Naive thymus-derived CD4-positive, alpha-beta T cell (primary cell): ENCODE data around the gene TAGLN. TPM values are rescaled to one million over a fixed set of nuclear protein-coding genes. Genes with fewer than 3 reads are reported as not detected.
A peak's percentile ranks its signal among the peaks of the same experiment; 100 is the strongest.

Experiments
- ATAC-seq: fragments of 150-1000 bp; cut with Tn5 transposase; 2 replicates; pipeline ENCODE4 v1.10.0; 2021; ENCODE audit warnings: mild to moderate bottlenecking, moderate library complexity
- CTCF ChIA-PET: fragments of 350-600 bp; sonication (Branson Sonifier 250); formaldehyde crosslinking; loops from one replicate; lab custom pipeline; 2021; ENCODE audit warnings: antibody characterized with exemption; lab: Charles Lee
- POLR2A ChIA-PET: fragments of 350-600 bp; sonication (Branson Sonifier 250); formaldehyde crosslinking; loops from one replicate; lab custom pipeline; 2021; ENCODE audit warnings: antibody characterized with exemption, inconsistent platforms; lab: Charles Lee
- DNase-seq, 9 donors: peaks; one replicate each; pipeline versions ENCODE4 v3.0.0 to v3.0.0-alpha.2; 2020 to 2022; ENCODE audit warnings: mixed read lengths in 1 of 9
- H3K27ac ChIP-seq: one replicate; pipeline ENCODE4 v1.7.0; 2013; ENCODE audit warnings: mild to moderate bottlenecking, low read depth, low read length, moderate library complexity
- H3K27me3 ChIP-seq, 2 donors: one replicate each; pipeline ENCODE4 v1.7.0; 2013; ENCODE audit warnings: low read length in 2 of 2, mild to moderate bottlenecking in 2 of 2, moderate library complexity in 2 of 2; ENCODE audit not compliant: control insufficient read depth in 2 of 2, insufficient read depth in 2 of 2
- H3K36me3 ChIP-seq, 3 experiments: 1 replicate in 2 of 3; 2 replicates in 1 of 3; pipeline ENCODE4 v1.7.0; 2013; ENCODE audit warnings: low read length in 3 of 3, mild to moderate bottlenecking in 3 of 3, moderate library complexity in 1 of 3; ENCODE audit not compliant: insufficient read depth in 3 of 3, control insufficient read depth in 2 of 3
- H3K4me1 ChIP-seq, 2 donors: one replicate each; pipeline ENCODE4 v1.7.0; 2013; ENCODE audit warnings: low read length in 2 of 2, mild to moderate bottlenecking in 2 of 2, moderate library complexity in 1 of 2; ENCODE audit not compliant: control insufficient read depth in 2 of 2, insufficient read depth in 2 of 2
- H3K4me3 ChIP-seq: 2 replicates; pipeline ENCODE4 v1.7.0; 2013; ENCODE audit warnings: mild to moderate bottlenecking, low read length
- H3K9me3 ChIP-seq, 3 experiments: 1 replicate in 2 of 3; 2 replicates in 1 of 3; pipeline ENCODE4 v1.7.0; 2013; ENCODE audit warnings: low read length in 3 of 3; ENCODE audit not compliant: control insufficient read depth in 2 of 3
- H3K27ac Mint-ChIP-seq, 9 donors: one replicate each; pipeline ENCODE4 v1.8.0; 2020 to 2022; ENCODE audit warnings: mixed read lengths in 9 of 9, mild to moderate bottlenecking in 8 of 9, moderate library complexity in 5 of 9, inconsistent platforms in 2 of 9
- H3K27me3 Mint-ChIP-seq, 5 donors: one replicate each; pipeline ENCODE4 v1.8.0; 2021 to 2022; ENCODE audit warnings: mixed read lengths in 5 of 5, mild to moderate bottlenecking in 1 of 5
- H3K36me3 Mint-ChIP-seq, 5 donors: one replicate each; pipeline ENCODE4 v1.8.0; 2020 to 2022; ENCODE audit warnings: mixed read lengths in 5 of 5, mild to moderate bottlenecking in 3 of 5, inconsistent platforms in 1 of 5
- H3K4me1 Mint-ChIP-seq, 7 donors: one replicate each; pipeline ENCODE4 v1.8.0; 2020 to 2022; ENCODE audit warnings: mixed read lengths in 7 of 7, mild to moderate bottlenecking in 3 of 7, inconsistent platforms in 1 of 7
- H3K4me3 Mint-ChIP-seq, 10 donors: one replicate each; pipeline ENCODE4 v1.8.0; 2020 to 2022; ENCODE audit warnings: mild to moderate bottlenecking in 10 of 10, mixed read lengths in 10 of 10, moderate library complexity in 6 of 10, inconsistent platforms in 2 of 10
- H3K9me3 Mint-ChIP-seq, 11 donors: one replicate each; pipeline ENCODE4 v1.8.0; 2020 to 2022; ENCODE audit warnings: mixed read lengths in 11 of 11, mild to moderate bottlenecking in 4 of 11, inconsistent platforms in 1 of 11, moderate library complexity in 1 of 11
- intact Hi-C, 2 donors: fragments of 100-400 bp; cut with micrococcal nuclease; formaldehyde crosslinking; loops; one replicate each; pipeline ENCODE4 v1.15.1; 2023
- polyA plus RNA-seq, 2 donors: library from polyadenylated mRNA; unstranded; fragments of 300-500 nt; fragmentation: Illumina TruSeq; gene quantifications; one replicate each; pipeline ENCODE4 v1.2.3, GENCODE V29; 2021
- total RNA-seq, 6 experiments: library from RNA in 5 of 6; stranded (reverse) in 5 of 6; gene quantifications; 1 replicate in 5 of 6; 2 replicates in 1 of 6; pipeline ENCODE4 v1.2.3 and lab custom pipeline; 2021 to 2026

The TAGLN gene
- total and polyA plus RNA-seq, 7 experiments from 2014 or later = 0.32 to 28.0 (median 13.7) TPM

GRCh38 chr11:117166491-117166890 is 32.7 kb upstream of the TAGLN start:
- ChIA-PET CTCF (interaction anchor here (0.9 kb wide), 1 partner anchor 60 kb away, joined by 7 read pairs; no protein-coding TSS in a partner anchor), POLR2A (interaction anchor here (0.8 to 1.1 kb wide), 2 partner anchors 11 to 55 kb away, joined by 3 to 7 read pairs; no protein-coding TSS in a partner anchor)
- intact Hi-C loops = no loop called here
- H3K9me3 ChIP-seq = no peaks in the 10 kb centered on the region
- no peak for ATAC-seq
- H3K27ac ChIP-seq = no peak overlapping the region
- peaks cover 5 to 67% (median 7%) of the 10 kb centered on the region in 3 experiments for H3K36me3 ChIP-seq
- H3K4me1 ChIP-seq = no peaks in the 10 kb centered on the region
- Mint-ChIP-seq H3K27me3 (no peaks in the 10 kb centered on the region), H3K9me3 (no peaks in the 10 kb centered on the region), H3K36me3 (peaks cover 0 to 35% (median 4%) of the 10 kb centered on the region in 5 donors), H3K4me1 (peaks cover 0 to 6% (median 0%) of the 10 kb centered on the region in 7 donors), H3K27ac (peak overlapping the region in 3 of 9 donors; percentile 6 to 65 (median 52)), H3K4me3 (no peak overlapping the region)
- DNase-seq = no peak
- no peaks in the 10 kb centered on the region for H3K27me3 ChIP-seq
- no peak overlapping the region for H3K4me3 ChIP-seq

- Histone ChIP-seq H3K27me3 (no peaks in the 10 kb centered on the region), H3K4me3 (no peak overlapping the region), H3K36me3 (peaks cover 0 to 36% (median 0%) of the 10 kb centered on the region in 3 experiments), H3K27ac (no peak overlapping the region), H3K9me3 (no peaks in the 10 kb centered on the region), H3K4me1 (no peaks in the 10 kb centered on the region)
- Mint-ChIP-seq H3K9me3 (no peaks in the 10 kb centered on the region), H3K4me3 (no peak overlapping the region), H3K27me3 (no peaks in the 10 kb centered on the region), H3K4me1 (peaks cover 0 to 17% (median 5%) of the 10 kb centered on the region in 7 donors), H3K36me3 (peaks cover 0 to 16% (median 4%) of the 10 kb centered on the region in 5 donors), H3K27ac (peak overlapping the region in 4 of 9 donors; percentile 6 to 49 (median 40))
- CTCF ChIA-PET = interaction anchor here (0.9 kb wide), 1 partner anchor 10 kb away, joined by 4 read pairs; no protein-coding TSS in a partner anchor
- intact Hi-C loops = loop anchor here in 1 of 2 donors (10.0 kb wide), 1 partner anchor 155 kb away; the partner anchor contains the start of gene CEP164
- no peak for ATAC-seq
- DNase-seq = no peak
- POLR2A ChIA-PET = interaction anchor here (0.5 kb wide), 1 partner anchor 52 kb away, joined by 5 read pairs; no protein-coding TSS in a partner anchor
Measured at GRCh38 chr11:117169736-117170135, 29.4 kb upstream of the TAGLN start.

- intact Hi-C loops = loop anchor here in 1 of 2 donors (10.0 kb wide), 1 partner anchor 155 kb away; the partner anchor contains the start of gene CEP164
- Mint-ChIP-seq H3K27ac (peak overlapping the region in 5 of 9 donors; percentile 21 to 73 (median 48)), H3K4me3 (no peak overlapping the region), H3K9me3 (no peaks in the 10 kb centered on the region), H3K36me3 (peaks cover 0 to 16% (median 4%) of the 10 kb centered on the region in 5 donors), H3K4me1 (peaks cover 0 to 17% (median 5%) of the 10 kb centered on the region in 7 donors), H3K27me3 (no peaks in the 10 kb centered on the region)
- Histone ChIP-seq H3K27me3 (no peaks in the 10 kb centered on the region), H3K4me1 (no peaks in the 10 kb centered on the region), H3K27ac (no peak overlapping the region), H3K36me3 (peaks cover 0 to 34% (median 0%) of the 10 kb centered on the region in 3 experiments), H3K4me3 (no peak overlapping the region), H3K9me3 (no peaks in the 10 kb centered on the region)
- CTCF ChIA-PET = interaction anchor here (0.9 kb wide), 1 partner anchor 9 kb away, joined by 4 read pairs; no protein-coding TSS in a partner anchor
- POLR2A ChIA-PET = interaction anchor here (0.5 to 1.5 kb wide), 2 partner anchors 9 to 52 kb away, joined by 4 to 5 read pairs; no protein-coding TSS in a partner anchor
- no peak for ATAC-seq
- no peak for DNase-seq
Measured at GRCh38 chr11:117170210-117170609, 29.0 kb upstream of the TAGLN start.

- no peak overlapping the region for H3K4me3 ChIP-seq
- ATAC-seq = no peak
- Mint-ChIP-seq H3K27me3 (no peaks in the 10 kb centered on the region), H3K9me3 (no peaks in the 10 kb centered on the region), H3K4me3 (no peak overlapping the region), H3K36me3 (peaks cover 0 to 12% (median 3%) of the 10 kb centered on the region in 5 donors), H3K4me1 (peaks cover 0 to 17% (median 5%) of the 10 kb centered on the region in 7 donors), H3K27ac (peak overlapping the region in 4 of 9 donors; percentile 9 to 66 (median 41))
- intact Hi-C loops = loop anchor here in 1 of 2 donors (10.0 kb wide), 1 partner anchor 154 kb away; the partner anchor contains the start of gene CEP164
- CTCF ChIA-PET = no interaction called here
- DNase-seq = no peak
- H3K4me1 ChIP-seq = no peaks in the 10 kb centered on the region
- no peaks in the 10 kb centered on the region for H3K27me3 ChIP-seq
- POLR2A ChIA-PET = interaction anchor here (0.8 to 1.5 kb wide), 2 partner anchors 8 to 25 kb away, joined by 3 to 4 read pairs; no protein-coding TSS in a partner anchor
- H3K36me3 ChIP-seq = peaks cover 0 to 26% (median 0%) of the 10 kb centered on the region in 3 experiments
- H3K27ac ChIP-seq = no peak overlapping the region
- H3K9me3 ChIP-seq = no peaks in the 10 kb centered on the region
Measured at GRCh38 chr11:117171007-117171403, 28.2 kb upstream of the TAGLN start.

GRCh38 chr11:117171404-117172061 is 27.6 kb upstream of the TAGLN start:
- peaks cover 0 to 21% (median 0%) of the 10 kb centered on the region in 3 experiments for H3K36me3 ChIP-seq

GRCh38 chr11:117172724-117173421 is 26.3 kb upstream of the TAGLN start:
- H3K4me3 ChIP-seq = no peak overlapping the region
- H3K4me1 ChIP-seq = peaks cover under 1 to 4% of the 10 kb centered on the region in 2 donors
- no peaks in the 10 kb centered on the region for H3K9me3 Mint-ChIP-seq
- peaks cover 3 to 20% (median 9%) of the 10 kb centered on the region in 7 donors for H3K4me1 Mint-ChIP-seq
- H3K27me3 Mint-ChIP-seq = no peaks in the 10 kb centered on the region
- peaks cover 0 to 8% (median 0%) of the 10 kb centered on the region in 3 experiments for H3K36me3 ChIP-seq
- H3K4me3 Mint-ChIP-seq = no peak overlapping the region
- ChIA-PET CTCF (no interaction called here), POLR2A (interaction anchor here (0.6 to 1.4 kb wide), 6 partner anchors 8 to 43 kb away, joined by 3 to 8 read pairs (median 6); partner anchors contain the start of gene PAFAH1B2)
- H3K27ac Mint-ChIP-seq = peak overlapping the region in 7 of 9 donors; percentile 48 to 82 (median 67)
- peaks cover 0 to 4% (median 3%) of the 10 kb centered on the region in 5 donors for H3K36me3 Mint-ChIP-seq
- ATAC-seq (no peak), DNase-seq (no peak)
- no peaks in the 10 kb centered on the region for H3K9me3 ChIP-seq
- H3K27ac ChIP-seq = peak overlapping the region; percentile 42
- H3K27me3 ChIP-seq = no peaks in the 10 kb centered on the region
- intact Hi-C loops = loop anchor here in 1 of 2 donors (2.0 to 10.0 kb wide), 2 partner anchors 14 to 152 kb away; partner anchors contain the start of gene CEP164

More at GRCh38 chr11:117171404-117172061, 27.6 kb upstream of the TAGLN start:
- POLR2A ChIA-PET = interaction anchor here (0.8 to 1.5 kb wide), 6 partner anchors 7 to 45 kb away, joined by 3 to 8 read pairs (median 4); partner anchors contain the start of gene PAFAH1B2
- no peaks in the 10 kb centered on the region for H3K27me3 ChIP-seq
- no peaks in the 10 kb centered on the region for H3K4me1 ChIP-seq
- H3K36me3 Mint-ChIP-seq = peaks cover 0 to 11% (median 3%) of the 10 kb centered on the region in 5 donors
- H3K9me3 Mint-ChIP-seq = no peaks in the 10 kb centered on the region
- CTCF ChIA-PET = no interaction called here
- no peak overlapping the region for H3K4me3 ChIP-seq
- no peaks in the 10 kb centered on the region for H3K27me3 Mint-ChIP-seq
- DNase-seq = no peak
- H3K27ac ChIP-seq = no peak overlapping the region
- intact Hi-C loops = loop anchor here in 1 of 2 donors (2.0 to 10.0 kb wide), 2 partner anchors 13 to 153 kb away; partner anchors contain the start of gene CEP164
- no peaks in the 10 kb centered on the region for H3K9me3 ChIP-seq
- ATAC-seq = no peak
- no peak overlapping the region for H3K4me3 Mint-ChIP-seq
- peaks cover 0 to 17% (median 5%) of the 10 kb centered on the region in 7 donors for H3K4me1 Mint-ChIP-seq
- peak overlapping the region in 8 of 9 donors; percentile 29 to 66 (median 50) for H3K27ac Mint-ChIP-seq
